ENCODE measurements around the gene PDIA5.

DNA sequence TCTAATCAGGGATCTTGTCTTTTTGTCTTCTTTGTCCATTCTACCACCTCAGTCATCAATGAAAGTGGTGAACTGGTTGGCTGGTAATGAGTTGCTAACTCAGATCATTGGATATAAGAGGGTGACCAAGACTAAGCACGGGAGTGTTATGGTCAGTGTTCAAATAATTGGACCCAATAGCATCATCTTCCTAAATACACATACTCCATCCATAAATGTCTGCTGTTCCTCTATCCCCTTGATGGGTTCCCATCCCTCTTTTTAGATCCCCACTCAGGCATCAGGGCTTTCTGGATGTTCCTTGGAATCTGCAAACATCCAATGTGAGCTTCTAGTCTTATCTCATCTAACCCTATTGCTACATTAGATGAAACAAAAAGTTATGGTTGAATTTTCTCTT is 42.8 kb upstream of the PDIA5 start:
- TF ChIP-seq CTCF (IDR thresholded peaks at IDR 0.05; ENCODE audit: low read length), result no peak
- no peak for TF ChIP-seq EZH2 (IDR thresholded peaks at IDR 0.05; ENCODE audit: borderline replicate concordance, low read length)
